ENCODE measurements around the gene GGACT. TPM values are rescaled to one million over a fixed set of nuclear protein-coding genes. Genes with fewer than 3 reads are reported as not detected.

Gene GGACT
- polyA plus RNA-seq, 1 donor from 2014 or later: 1.7 TPM

GRCh38 chr13:100549316-100549715 is 39.3 kb downstream of the GGACT start:
- H4K20me1 ChIP-seq (ENCODE audit: insufficient read depth): no peaks in the 10 kb centered on the region
- no peaks in the 10 kb centered on the region for H3K79me2 ChIP-seq (replicated peaks; ENCODE audit: insufficient read depth, low read length)
- no peak overlapping the region for H2AFZ ChIP-seq (ENCODE audit: low read depth, low read length)
- no peak overlapping the region for H3K4me2 ChIP-seq (ENCODE audit: low read length)
- H3K9ac ChIP-seq (ENCODE audit: low read length): no peak overlapping the region
- no peak overlapping the region for H3K27ac ChIP-seq (ENCODE audit: low read length)
- H3K9me2 ChIP-seq (ENCODE audit: insufficient read depth, low read length): no peaks in the 10 kb centered on the region
- H3F3A ChIP-seq (ENCODE audit: insufficient read depth, low read length, poor library complexity, severe bottlenecking): no peaks in the 10 kb centered on the region
- no peaks in the 10 kb centered on the region for H3K36me3 ChIP-seq (ENCODE audit: insufficient read depth, low read length)
- H3K4me3 ChIP-seq (ENCODE audit: low read length): no peak overlapping the region
- H3K27me3 ChIP-seq (ENCODE audit: insufficient read depth, low read depth, low read length): no peaks in the 10 kb centered on the region
- no peaks in the 10 kb centered on the region for H3K9me3 ChIP-seq (ENCODE audit: low read length)
- TF ChIP-seq EZH2 (IDR thresholded peaks at IDR 0.05; ENCODE audit: borderline replicate concordance, insufficient read depth, low read length, poor library complexity, severe bottlenecking) (no peak), SMC3 (conservative IDR thresholded peaks at IDR 0.05; ENCODE audit: poor library complexity) (no peak), RAD21 (conservative IDR thresholded peaks at IDR 0.05) (no peak), EP300 (conservative IDR thresholded peaks at IDR 0.05; ENCODE audit: poor library complexity, severe bottlenecking) (no peak), TAF1 (IDR thresholded peaks at IDR 0.05; ENCODE audit: low read depth) (no peak), MXI1 (conservative IDR thresholded peaks at IDR 0.05; ENCODE audit: poor library complexity, severe bottlenecking) (no peak), CTCF (IDR thresholded peaks at IDR 0.05; ENCODE audit: poor library complexity, severe bottlenecking) (no peak), POLR2AphosphoS5 (IDR thresholded peaks at IDR 0.05) (no peak)
- TF ChIP-seq, protein P1, sequence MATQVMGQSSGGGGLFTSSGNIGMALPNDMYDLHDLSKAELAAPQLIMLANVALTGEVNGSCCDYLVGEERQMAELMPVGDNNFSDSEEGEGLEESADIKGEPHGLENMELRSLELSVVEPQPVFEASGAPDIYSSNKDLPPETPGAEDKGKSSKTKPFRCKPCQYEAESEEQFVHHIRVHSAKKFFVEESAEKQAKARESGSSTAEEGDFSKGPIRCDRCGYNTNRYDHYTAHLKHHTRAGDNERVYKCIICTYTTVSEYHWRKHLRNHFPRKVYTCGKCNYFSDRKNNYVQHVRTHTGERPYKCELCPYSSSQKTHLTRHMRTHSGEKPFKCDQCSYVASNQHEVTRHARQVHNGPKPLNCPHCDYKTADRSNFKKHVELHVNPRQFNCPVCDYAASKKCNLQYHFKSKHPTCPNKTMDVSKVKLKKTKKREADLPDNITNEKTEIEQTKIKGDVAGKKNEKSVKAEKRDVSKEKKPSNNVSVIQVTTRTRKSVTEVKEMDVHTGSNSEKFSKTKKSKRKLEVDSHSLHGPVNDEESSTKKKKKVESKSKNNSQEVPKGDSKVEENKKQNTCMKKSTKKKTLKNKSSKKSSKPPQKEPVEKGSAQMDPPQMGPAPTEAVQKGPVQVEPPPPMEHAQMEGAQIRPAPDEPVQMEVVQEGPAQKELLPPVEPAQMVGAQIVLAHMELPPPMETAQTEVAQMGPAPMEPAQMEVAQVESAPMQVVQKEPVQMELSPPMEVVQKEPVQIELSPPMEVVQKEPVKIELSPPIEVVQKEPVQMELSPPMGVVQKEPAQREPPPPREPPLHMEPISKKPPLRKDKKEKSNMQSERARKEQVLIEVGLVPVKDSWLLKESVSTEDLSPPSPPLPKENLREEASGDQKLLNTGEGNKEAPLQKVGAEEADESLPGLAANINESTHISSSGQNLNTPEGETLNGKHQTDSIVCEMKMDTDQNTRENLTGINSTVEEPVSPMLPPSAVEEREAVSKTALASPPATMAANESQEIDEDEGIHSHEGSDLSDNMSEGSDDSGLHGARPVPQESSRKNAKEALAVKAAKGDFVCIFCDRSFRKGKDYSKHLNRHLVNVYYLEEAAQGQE (IDR thresholded peaks at IDR 0.05; ENCODE audit: borderline replicate concordance): no peak

DNA sequence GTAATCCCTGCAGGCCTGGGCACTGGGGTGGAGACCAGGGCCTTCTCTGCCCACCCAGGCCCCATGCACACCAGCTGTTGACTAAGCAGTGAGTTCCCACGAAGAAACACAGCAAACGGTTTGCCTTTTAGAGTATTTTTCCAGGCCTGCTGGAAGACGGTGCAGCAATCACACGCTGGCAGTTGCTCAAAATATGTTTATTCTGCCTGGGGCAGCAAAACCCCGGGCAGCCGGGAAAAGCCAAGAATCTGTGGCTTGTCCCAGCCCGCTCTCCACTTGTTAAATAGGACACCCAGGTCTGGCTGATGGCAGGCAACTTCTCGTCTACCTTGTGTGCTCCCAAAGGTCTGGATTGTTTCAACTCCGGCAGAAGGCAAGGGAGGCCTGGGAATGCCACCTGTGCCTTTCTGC is 40.8 kb downstream of the GGACT start:
- Histone ChIP-seq H3K79me2 (replicated peaks; ENCODE audit: insufficient read depth, low read length) (no peaks in the 10 kb centered on the region), H3K36me3 (ENCODE audit: insufficient read depth, low read length) (no peaks in the 10 kb centered on the region), H3K4me2 (ENCODE audit: low read length) (no peak overlapping the region), H3K9me3 (ENCODE audit: low read length) (no peaks in the 10 kb centered on the region), H3K27ac (ENCODE audit: low read length) (no peak overlapping the region), H4K20me1 (ENCODE audit: insufficient read depth) (no peaks in the 10 kb centered on the region), H3F3A (ENCODE audit: insufficient read depth, low read length, poor library complexity, severe bottlenecking) (no peaks in the 10 kb centered on the region), H2AFZ (ENCODE audit: low read depth, low read length) (no peak overlapping the region), H3K4me3 (ENCODE audit: low read length) (no peak overlapping the region), H3K9ac (ENCODE audit: low read length) (no peak overlapping the region), H3K27me3 (ENCODE audit: insufficient read depth, low read depth, low read length) (no peaks in the 10 kb centered on the region), H3K9me2 (ENCODE audit: insufficient read depth, low read length) (no peaks in the 10 kb centered on the region)
- TF ChIP-seq EZH2 (IDR thresholded peaks at IDR 0.05; ENCODE audit: borderline replicate concordance, insufficient read depth, low read length, poor library complexity, severe bottlenecking) (no peak), POLR2AphosphoS5 (IDR thresholded peaks at IDR 0.05) (no peak), SMC3 (conservative IDR thresholded peaks at IDR 0.05; ENCODE audit: poor library complexity) (no peak), RAD21 (conservative IDR thresholded peaks at IDR 0.05) (no peak), CTCF (IDR thresholded peaks at IDR 0.05; ENCODE audit: poor library complexity, severe bottlenecking) (no peak), MXI1 (conservative IDR thresholded peaks at IDR 0.05; ENCODE audit: poor library complexity, severe bottlenecking) (no peak), TAF1 (IDR thresholded peaks at IDR 0.05; ENCODE audit: low read depth) (no peak), EP300 (conservative IDR thresholded peaks at IDR 0.05; ENCODE audit: poor library complexity, severe bottlenecking) (no peak)
- TF ChIP-seq, protein P1 (IDR thresholded peaks at IDR 0.05; ENCODE audit: borderline replicate concordance): no peak

Measured in neural cell (in vitro differentiated cells).